GM19035 (cell line): ENCODE data around the gene GPR150.
"Not testable (repeated sequence)": the region's sequence is repeated elsewhere in the genome, so short reads cannot be mapped to it uniquely, and the experiment has no call there.

Source experiments
- ATAC-seq: cut with Tn5 transposase; IDR thresholded peaks from one replicate; pipeline ENCODE4 v1.9.1; 2021; ENCODE audit not compliant: unreplicated experiment

GPR150 gene

GRCh38 chr5:95621839-95622629 lies 2.1 kb downstream of the GPR150 start:
- no peak for ATAC-seq

GRCh38 chr5:95623706-95624105 lies 3.8 kb downstream of the GPR150 start:
- ATAC-seq: no peak

GRCh38 chr5:95624368-95624767 lies 4.5 kb downstream of the GPR150 start:
- ATAC-seq: no peak

GRCh38 chr5:95626701-95627100 lies 6.8 kb downstream of the GPR150 start:
- ATAC-seq: no peak

GRCh38 chr5:95627971-95628810 lies 8.3 kb downstream of the GPR150 start:
- ATAC-seq: no peak

GRCh38 chr5:95628933-95629332 lies 9.0 kb downstream of the GPR150 start:
- ATAC-seq: no peak

- no peak for ATAC-seq
These were observed 10.6 kb downstream of the GPR150 start for GRCh38 chr5:95630394-95630917.

GRCh38 chr5:95631255-95631958 lies 11.5 kb downstream of the GPR150 start:
- no peak for ATAC-seq

GRCh38 chr5:95631991-95632675 lies 12.2 kb downstream of the GPR150 start:
- peak; percentile 83 for ATAC-seq

GRCh38 chr5:95632942-95633341 lies 13.1 kb downstream of the GPR150 start:
- ATAC-seq: not testable (repeated sequence)

GRCh38 chr5:95633671-95634070 lies 13.8 kb downstream of the GPR150 start:
- ATAC-seq: no peak

GRCh38 chr5:95634081-95634480 lies 14.2 kb downstream of the GPR150 start:
- ATAC-seq: no peak

GRCh38 chr5:95638632-95639031 lies 18.7 kb downstream of the GPR150 start:
- ATAC-seq: no peak

GRCh38 chr5:95641741-95642220 lies 21.9 kb downstream of the GPR150 start:
- no peak for ATAC-seq

GRCh38 chr5:95643152-95643551 lies 23.3 kb downstream of the GPR150 start:
- ATAC-seq: no peak

- peak; percentile 41 for ATAC-seq
These were observed 24.6 kb downstream of the GPR150 start for GRCh38 chr5:95644351-95645042.

- ATAC-seq: not testable (repeated sequence)
These were observed 26.3 kb downstream of the GPR150 start for GRCh38 chr5:95646226-95646568.

GRCh38 chr5:95646569-95647431 lies 26.9 kb downstream of the GPR150 start, which contains the start of gene RFESD:
Gene RFESD, plus strand, starts transcription at chr5:95646777. Its CDS starts 5,495 bp downstream, at chr5:95652272.
- peak; percentile 97 for ATAC-seq
